ENCODE measurements around the gene NDUFB6. TPM values are rescaled to one million over a fixed set of nuclear protein-coding genes. Genes with fewer than 3 reads are reported as not detected.
"Not testable (repeated sequence)": the region's sequence is repeated elsewhere in the genome, so short reads cannot be mapped to it uniquely, and the experiment has no call there.

The NDUFB6 gene
- 10 to 100 TPM; 20.9 to 24.1 TPM for total RNA-seq

DNA sequence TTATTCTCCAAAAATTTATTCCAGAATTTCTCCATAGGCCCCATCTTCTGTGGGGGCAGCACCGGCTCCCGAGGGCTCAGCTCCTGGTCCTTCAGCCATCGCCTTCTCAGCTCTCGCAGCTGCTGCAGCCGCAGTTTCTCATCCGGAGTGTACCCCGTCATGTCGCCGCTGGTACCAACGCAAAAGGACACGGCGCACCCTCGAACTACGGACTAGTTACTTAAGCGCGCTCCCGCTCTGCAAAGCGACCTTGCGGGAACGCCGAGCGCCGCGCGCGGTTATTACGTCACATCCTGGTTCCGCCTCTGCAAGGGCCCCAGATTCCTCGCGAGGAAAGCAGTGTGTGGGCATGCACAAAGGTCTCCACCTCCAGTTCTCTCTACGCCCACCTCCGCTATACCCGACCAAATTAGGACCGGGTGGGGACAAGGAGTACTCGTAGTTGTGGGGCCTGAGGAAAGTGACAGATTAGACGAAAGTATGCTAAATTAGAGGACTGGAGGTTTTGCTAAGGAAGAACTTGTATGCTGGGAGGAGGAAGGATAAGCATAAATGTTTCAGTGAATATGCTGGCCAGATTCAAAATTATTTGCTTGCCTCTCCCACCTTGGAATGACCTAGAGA, at the start of gene NDUFB6:
NDUFB6 (minus strand) TSS at position 260 of the 624 bp plus-strand sequence; CDS start at position 161, 99 bp downstream.
- Histone ChIP-seq H3K4me3 (peak within 1 kb of the TSS; percentile 92), H3K27me3 (replicated peaks; ENCODE audit: insufficient read depth) (no peaks in the 10 kb centered on the region), H3K27ac (peak within 1 kb of the TSS; percentile 86 to 90), H3K4me1 (ENCODE audit: control insufficient read depth in 1 of 2, low read depth in 2 of 2) (peaks cover 12 to 26% of the 10 kb centered on the region in 2 donors), H3K9me3 (no peaks in the 10 kb centered on the region), H3K36me3 (no peaks in the 10 kb centered on the region)
- DNase-seq (ENCODE audit: low spot score), result peak; percentile 81
- TF ChIP-seq CTCF (IDR thresholded peaks at IDR 0.05), result no peak
- ATAC-seq (ENCODE audit: insufficient number of reproducible peaks, low FRiP score, low read depth), result peak; percentile 82

- no peaks in the 10 kb centered on the region for H3K9me3 ChIP-seq
- ATAC-seq (ENCODE audit: insufficient number of reproducible peaks, low FRiP score, low read depth), result no peak
- no peak for TF ChIP-seq CTCF (IDR thresholded peaks at IDR 0.05)
Measured at GRCh38 chr9:32618261-32618660, 45.3 kb upstream of the NDUFB6 start.

GRCh38 chr9:32606811-32607210, 33.9 kb upstream of the NDUFB6 start:
- Histone ChIP-seq H3K9me3 (no peaks in the 10 kb centered on the region), H3K4me3 (no peak overlapping the region), H3K27me3 (replicated peaks; ENCODE audit: insufficient read depth) (no peaks in the 10 kb centered on the region), H3K27ac (no peak overlapping the region), H3K4me1 (ENCODE audit: control insufficient read depth in 1 of 2, low read depth in 2 of 2) (no peaks in the 10 kb centered on the region), H3K36me3 (no peaks in the 10 kb centered on the region)
- DNase-seq (ENCODE audit: low spot score) (no peak), ATAC-seq (ENCODE audit: insufficient number of reproducible peaks, low FRiP score, low read depth) (no peak)
- TF ChIP-seq CTCF (IDR thresholded peaks at IDR 0.05), result no peak

More at GRCh38 chr9:32618261-32618660, 45.3 kb upstream of the NDUFB6 start:
- H3K4me3 ChIP-seq, result no peak overlapping the region
- H3K27ac ChIP-seq, result no peak overlapping the region
- no peaks in the 10 kb centered on the region for H3K27me3 ChIP-seq (replicated peaks; ENCODE audit: insufficient read depth)
- H3K36me3 ChIP-seq, result no peaks in the 10 kb centered on the region
- no peaks in the 10 kb centered on the region for H3K4me1 ChIP-seq (ENCODE audit: control insufficient read depth in 1 of 2, low read depth in 2 of 2)
- DNase-seq (ENCODE audit: low spot score), result no peak

- Histone ChIP-seq H3K27ac (no peak overlapping the region), H3K36me3 (no peaks in the 10 kb centered on the region), H3K4me3 (no peak overlapping the region), H3K9me3 (no peaks in the 10 kb centered on the region), H3K27me3 (replicated peaks; ENCODE audit: insufficient read depth) (no peaks in the 10 kb centered on the region), H3K4me1 (ENCODE audit: control insufficient read depth in 1 of 2, low read depth in 2 of 2) (no peaks in the 10 kb centered on the region)
- ATAC-seq (ENCODE audit: insufficient number of reproducible peaks, low FRiP score, low read depth), result no peak
- no peak for TF ChIP-seq CTCF (IDR thresholded peaks at IDR 0.05)
- no peak for DNase-seq (ENCODE audit: low spot score)
Measured at GRCh38 chr9:32603914-32604852, 31.2 kb upstream of the NDUFB6 start.

GRCh38 chr9:32599021-32599420, 26.1 kb upstream of the NDUFB6 start:
- not testable (repeated sequence) for H3K4me3 ChIP-seq; ATAC-seq (ENCODE audit: insufficient number of reproducible peaks, low FRiP score, low read depth); H3K27ac ChIP-seq; H3K9me3 ChIP-seq; H3K36me3 ChIP-seq; DNase-seq (ENCODE audit: low spot score); H3K27me3 ChIP-seq (replicated peaks; ENCODE audit: insufficient read depth); H3K4me1 ChIP-seq (ENCODE audit: control insufficient read depth in 1 of 2, low read depth in 2 of 2)

Data from thoracic aorta (tissue), 2 donors.